SU-DHL-6 (cell line): Measurements from ENCODE around the gene NELFB.
A peak's percentile ranks its signal among the peaks of the same experiment; 100 is the strongest.

Experiments used
- H2AFZ ChIP-seq: fragments of 200-600 bp; sonication (generic); 2 replicates; pipeline ENCODE4 v1.6.1; 2014; ENCODE audit warnings: low read depth, mild to moderate bottlenecking, moderate library complexity, mixed read lengths, antibody characterized with exemption, low read length; ENCODE audit not compliant: severe bottlenecking
- H3F3A ChIP-seq: fragments of 200-600 bp; shearing (Covaris generic); 2 replicates; pipeline ENCODE4 v1.6.0; 2016; ENCODE audit warnings: antibody characterized with exemption, mild to moderate bottlenecking; ENCODE audit not compliant: insufficient read depth
- H3K27ac ChIP-seq: fragments of 200-600 bp; sonication (generic); 2 replicates; pipeline ENCODE4 v1.5.1; 2016; ENCODE audit warnings: low read depth, mild to moderate bottlenecking, low read length, moderate library complexity, mixed read lengths
- H3K27me3 ChIP-seq: fragments of 200-600 bp; sonication (generic), shearing (Covaris generic); 2 replicates; pipeline ENCODE4 v1.6.0; 2014; ENCODE audit warnings: mild to moderate bottlenecking, low read length
- H3K36me3 ChIP-seq: fragments of 200-600 bp; sonication (generic); 2 replicates; pipeline ENCODE4 v1.6.1; 2014; ENCODE audit warnings: mild to moderate bottlenecking, low read length, mixed read lengths
- H3K4me2 ChIP-seq: fragments of 300-600, 200-600 bp; shearing (Covaris generic), sonication (generic); 2 replicates; pipeline ENCODE4 v1.6.0; 2014; ENCODE audit warnings: low read length, low read depth, mild to moderate bottlenecking; ENCODE audit not compliant: poor library complexity, severe bottlenecking
- H3K4me3 ChIP-seq: fragments of 200-600 bp; sonication (generic); 2 replicates; pipeline ENCODE4 v1.5.1; 2014; ENCODE audit warnings: antibody characterized with exemption, low read length, mild to moderate bottlenecking, mixed read lengths; ENCODE audit not compliant: insufficient read depth, poor library complexity, severe bottlenecking
- H3K79me2 ChIP-seq: fragments of 200-600 bp; sonication (generic); 2 replicates; pipeline ENCODE4 v1.6.1; 2014; ENCODE audit warnings: mild to moderate bottlenecking, low read length, moderate library complexity; ENCODE audit not compliant: insufficient read depth
- H3K9ac ChIP-seq: fragments of 200-600 bp; sonication (generic); 2 replicates; pipeline ENCODE4 v1.7.0; 2014; ENCODE audit warnings: mild to moderate bottlenecking, low read length
- H3K9me2 ChIP-seq: fragments of 200-600 bp; sonication (generic); replicated peaks from 2 replicates; pipeline ENCODE4 v1.6.1; 2014; ENCODE audit warnings: low read length; ENCODE audit not compliant: insufficient read depth
- H3K9me3 ChIP-seq: fragments of 200-600 bp; sonication (generic); 2 replicates; pipeline ENCODE4 v1.6.1; 2014; ENCODE audit warnings: low read length, mixed read lengths; ENCODE audit not compliant: insufficient read depth
- H4K20me1 ChIP-seq: fragments of 200-600 bp; sonication (generic); 2 replicates; pipeline ENCODE4 v1.6.1; 2014; ENCODE audit warnings: low read depth, mild to moderate bottlenecking, antibody characterized with exemption, low read length, moderate library complexity, mixed read lengths
- EZH2phosphoT487 ChIP-seq: fragments of 200-600 bp; sonication (generic), shearing (Covaris generic); conservative IDR thresholded peaks from 2 replicates; pipeline ENCODE4 v1.6.1; 2018; ENCODE audit warnings: mild to moderate bottlenecking, antibody characterized with exemption, low read length, moderate library complexity, mixed read lengths
- TF ChIP-seq, protein P1 (sequence below): fragments of 200-600 bp; sonication (generic); IDR thresholded peaks from one replicate; pipeline ENCODE4 v1.5.1; 2017; ENCODE audit warnings: antibody characterized with exemption, mild to moderate bottlenecking, low read length, moderate library complexity; ENCODE audit not compliant: insufficient read depth, poor library complexity, severe bottlenecking

NELFB gene

GRCh38 chr9:137254624-137255447, at the start of gene NELFB:
Gene NELFB (plus strand): TSS chr9:137255327.
- peak within 1 kb of the TSS; percentile 69 for H3K27ac ChIP-seq

DNA sequence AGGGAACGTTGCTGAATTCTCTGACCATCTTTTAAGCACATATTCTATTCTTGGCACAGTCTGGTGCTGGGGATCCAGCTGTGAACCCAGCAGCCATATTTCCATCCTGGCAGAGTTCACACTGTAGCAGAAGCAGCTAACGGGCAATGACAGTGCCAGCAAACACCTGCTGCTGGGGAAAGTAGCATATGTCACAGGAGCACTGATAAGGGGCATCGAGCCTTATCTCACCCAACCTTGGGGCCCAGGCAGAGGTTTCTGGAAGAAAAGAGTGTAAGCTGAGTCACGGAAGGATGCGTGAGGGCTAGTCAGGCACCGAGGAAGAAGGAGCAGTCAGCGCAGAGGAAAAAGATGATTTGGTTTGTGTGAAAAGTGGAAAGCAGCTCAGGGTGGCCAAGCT, 48.5 kb upstream of the NELFB start:
- Histone ChIP-seq H4K20me1 (no peaks in the 10 kb centered on the region), H3K4me2 (peak overlapping the region; percentile 78), H3K9ac (peak overlapping the region; percentile 99), H3K36me3 (no peaks in the 10 kb centered on the region), H3K79me2 (peaks cover 31% of the 10 kb centered on the region), H3K9me2 (no peaks in the 10 kb centered on the region), H3K4me3 (peak overlapping the region; percentile 69), H3K9me3 (no peaks in the 10 kb centered on the region), H2AFZ (no peak overlapping the region), H3F3A (peaks cover 9% of the 10 kb centered on the region), H3K27ac (no peak overlapping the region), H3K27me3 (no peaks in the 10 kb centered on the region)
- TF ChIP-seq EZH2phosphoT487: no peak
- TF ChIP-seq, protein P1, sequence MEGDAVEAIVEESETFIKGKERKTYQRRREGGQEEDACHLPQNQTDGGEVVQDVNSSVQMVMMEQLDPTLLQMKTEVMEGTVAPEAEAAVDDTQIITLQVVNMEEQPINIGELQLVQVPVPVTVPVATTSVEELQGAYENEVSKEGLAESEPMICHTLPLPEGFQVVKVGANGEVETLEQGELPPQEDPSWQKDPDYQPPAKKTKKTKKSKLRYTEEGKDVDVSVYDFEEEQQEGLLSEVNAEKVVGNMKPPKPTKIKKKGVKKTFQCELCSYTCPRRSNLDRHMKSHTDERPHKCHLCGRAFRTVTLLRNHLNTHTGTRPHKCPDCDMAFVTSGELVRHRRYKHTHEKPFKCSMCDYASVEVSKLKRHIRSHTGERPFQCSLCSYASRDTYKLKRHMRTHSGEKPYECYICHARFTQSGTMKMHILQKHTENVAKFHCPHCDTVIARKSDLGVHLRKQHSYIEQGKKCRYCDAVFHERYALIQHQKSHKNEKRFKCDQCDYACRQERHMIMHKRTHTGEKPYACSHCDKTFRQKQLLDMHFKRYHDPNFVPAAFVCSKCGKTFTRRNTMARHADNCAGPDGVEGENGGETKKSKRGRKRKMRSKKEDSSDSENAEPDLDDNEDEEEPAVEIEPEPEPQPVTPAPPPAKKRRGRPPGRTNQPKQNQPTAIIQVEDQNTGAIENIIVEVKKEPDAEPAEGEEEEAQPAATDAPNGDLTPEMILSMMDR: no peak

More at GRCh38 chr9:137254624-137255447, at the start of gene NELFB:
- H3K36me3 ChIP-seq: no peaks in the 10 kb centered on the region
- H3K9me3 ChIP-seq: no peaks in the 10 kb centered on the region
- peak within 1 kb of the TSS; percentile 100 for H3K9ac ChIP-seq
- H3K79me2 ChIP-seq: peaks cover 15% of the 10 kb centered on the region
- H3K9me2 ChIP-seq: no peaks in the 10 kb centered on the region
- peak within 1 kb of the TSS; percentile 99 for H3K4me3 ChIP-seq
- peak within 1 kb of the TSS; percentile 96 for H3K4me2 ChIP-seq
- TF ChIP-seq, protein P1: no peak
- no peak for TF ChIP-seq EZH2phosphoT487
- H2AFZ ChIP-seq: peak within 1 kb of the TSS; percentile 98
- H4K20me1 ChIP-seq: no peaks in the 10 kb centered on the region
- no peaks in the 10 kb centered on the region for H3K27me3 ChIP-seq
- H3F3A ChIP-seq: no peaks in the 10 kb centered on the region

DNA sequence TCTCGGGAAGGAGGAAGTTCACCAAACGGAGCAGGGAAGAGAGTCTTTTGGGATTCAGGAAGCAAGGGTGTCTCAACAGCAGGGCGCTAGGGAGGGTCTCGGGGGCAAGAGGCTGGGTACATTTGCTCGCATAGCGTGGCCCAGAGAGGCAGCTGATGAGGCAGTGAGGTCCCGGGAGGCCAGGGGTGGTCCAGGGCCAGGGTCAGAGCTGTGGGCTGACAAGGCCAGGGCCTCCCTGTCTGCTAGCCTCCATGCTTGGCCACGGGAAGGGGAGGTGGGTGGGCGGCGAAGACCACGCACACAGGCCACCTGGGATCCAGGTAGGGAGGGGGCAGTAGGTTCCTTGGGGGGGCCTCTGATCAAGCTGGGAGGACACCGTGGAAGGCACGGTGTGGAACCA, 43.6 kb upstream of the NELFB start:
- Histone ChIP-seq H3K4me3 (no peak overlapping the region), H3K9ac (no peak overlapping the region), H2AFZ (no peak overlapping the region), H3K27ac (no peak overlapping the region), H3K9me3 (no peaks in the 10 kb centered on the region), H3K9me2 (no peaks in the 10 kb centered on the region), H3K79me2 (peaks cover 6% of the 10 kb centered on the region), H3K36me3 (no peaks in the 10 kb centered on the region), H3F3A (no peaks in the 10 kb centered on the region), H3K27me3 (no peaks in the 10 kb centered on the region), H3K4me2 (no peak overlapping the region), H4K20me1 (no peaks in the 10 kb centered on the region)
- TF ChIP-seq EZH2phosphoT487: no peak
- TF ChIP-seq, protein P1: no peak
